ENCODE results near the gene TMEM63C.

TMEM63C gene

DNA sequence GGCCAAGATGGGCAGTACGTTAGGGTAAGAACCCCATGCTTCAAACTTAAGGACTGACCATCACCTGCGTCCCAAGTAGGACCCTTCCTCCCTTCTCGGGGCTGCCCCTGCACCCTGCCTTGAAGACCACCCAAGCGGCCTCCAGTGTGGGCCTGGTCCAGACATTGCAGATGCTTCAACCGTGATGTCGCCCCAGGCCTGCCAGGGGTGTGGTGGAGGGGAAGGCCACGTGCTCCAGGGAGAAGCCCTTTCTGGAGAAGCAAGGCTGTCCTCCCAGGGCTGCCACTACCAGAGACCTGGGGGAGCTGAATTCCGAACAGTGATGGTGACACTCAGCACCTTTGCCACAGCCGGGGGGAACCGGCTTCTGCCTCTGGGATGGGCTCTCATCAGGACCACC, 76.1 kb downstream of the TMEM63C start:
- no peak for DNase-seq

DNA sequence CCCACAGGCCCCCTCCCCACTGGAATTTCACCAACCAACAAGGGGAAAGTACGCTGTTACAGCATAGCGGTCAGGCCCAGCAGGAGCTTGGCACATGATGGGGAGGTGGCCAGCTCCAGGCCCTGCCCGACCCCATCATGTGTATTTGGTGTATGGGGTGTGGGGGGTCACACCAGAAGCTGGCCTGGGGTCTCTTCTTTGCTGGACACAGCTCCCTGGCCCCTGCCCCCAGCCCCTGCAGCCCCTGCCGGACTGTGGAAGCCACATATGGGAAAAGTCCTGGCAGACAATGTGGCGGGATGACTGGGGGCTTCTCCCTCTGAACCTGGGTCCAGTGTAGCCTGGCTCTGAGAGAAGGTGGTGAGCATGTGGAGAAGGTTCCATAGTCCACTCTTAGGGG, 77.0 kb downstream of the TMEM63C start:
- DNase-seq: no peak

DNA sequence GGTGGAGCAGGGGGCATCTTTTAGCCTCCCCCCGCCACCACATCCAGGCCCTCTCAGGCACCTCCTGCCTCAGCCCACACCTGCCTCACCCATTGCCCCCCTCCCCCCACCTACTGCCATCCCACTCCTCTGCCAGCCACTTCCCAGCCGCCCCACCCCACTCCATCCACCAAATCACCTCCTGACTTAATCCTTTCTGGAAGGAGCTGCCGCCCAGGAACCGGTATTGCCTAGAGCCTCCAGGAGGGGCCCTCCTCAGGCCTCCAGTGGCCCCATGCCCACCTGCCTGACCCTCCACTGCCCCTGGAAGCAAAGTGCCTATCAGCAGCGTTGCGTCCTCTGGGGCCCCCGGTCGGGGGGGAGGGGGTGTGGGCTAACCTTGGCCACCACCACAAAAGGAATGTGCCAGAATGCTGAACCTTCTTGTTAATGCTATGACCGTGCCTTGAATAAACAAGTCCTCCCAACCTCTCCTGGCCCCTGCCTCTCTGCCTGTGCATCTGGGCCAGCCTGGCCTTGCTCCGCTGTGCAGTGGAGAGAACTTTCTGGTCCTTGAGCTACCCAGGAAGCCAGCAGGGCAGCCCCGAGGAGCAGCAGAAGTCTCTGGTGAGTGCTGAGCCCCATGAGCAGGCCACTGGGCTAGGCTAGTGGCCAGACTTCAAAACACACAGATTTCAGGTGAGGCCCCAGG, 77.6 kb downstream of the TMEM63C start:
- no peak for DNase-seq

DNA sequence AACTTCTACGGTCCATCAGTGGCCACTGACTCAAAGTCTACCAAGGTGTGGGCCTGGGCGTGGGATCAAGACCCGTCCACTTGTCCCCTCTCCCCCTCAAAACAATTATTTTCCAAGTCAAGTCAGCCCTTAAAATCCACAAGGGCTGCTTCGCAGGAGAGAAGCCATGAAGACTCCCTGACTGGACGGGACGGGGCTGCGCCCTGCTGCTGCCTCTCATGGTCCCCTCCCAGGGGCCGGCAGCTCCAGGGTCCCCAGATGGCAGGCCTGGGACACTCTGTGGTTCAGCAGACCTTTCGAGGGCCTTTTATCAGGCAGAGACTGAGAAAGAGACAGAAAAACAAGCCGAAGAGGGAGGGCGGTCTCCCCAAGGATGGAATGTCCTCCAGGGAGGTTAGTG, 78.6 kb downstream of the TMEM63C start:
- DNase-seq: no peak

DNA sequence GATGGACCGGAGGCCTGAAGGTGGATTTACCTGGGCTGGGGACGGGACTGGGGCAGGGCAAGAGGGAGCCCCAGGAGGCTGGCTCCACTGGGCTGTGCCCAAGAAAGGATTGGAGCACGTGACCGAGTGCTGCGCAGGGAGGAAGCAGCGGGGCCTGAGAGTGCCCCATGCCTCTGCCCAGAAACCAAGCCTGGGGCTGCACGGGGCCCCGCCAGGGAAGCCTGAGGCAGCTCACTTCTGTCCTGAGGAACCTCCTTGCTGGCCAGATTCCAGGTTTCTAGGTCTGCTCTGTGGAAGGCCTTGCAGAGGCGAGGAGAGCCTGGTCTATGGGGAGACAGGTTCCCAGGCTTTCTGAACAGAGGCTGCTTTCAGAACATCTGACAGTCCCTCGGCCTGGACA, 79.0 kb downstream of the TMEM63C start:
- peak; percentile 26 for DNase-seq

DNA sequence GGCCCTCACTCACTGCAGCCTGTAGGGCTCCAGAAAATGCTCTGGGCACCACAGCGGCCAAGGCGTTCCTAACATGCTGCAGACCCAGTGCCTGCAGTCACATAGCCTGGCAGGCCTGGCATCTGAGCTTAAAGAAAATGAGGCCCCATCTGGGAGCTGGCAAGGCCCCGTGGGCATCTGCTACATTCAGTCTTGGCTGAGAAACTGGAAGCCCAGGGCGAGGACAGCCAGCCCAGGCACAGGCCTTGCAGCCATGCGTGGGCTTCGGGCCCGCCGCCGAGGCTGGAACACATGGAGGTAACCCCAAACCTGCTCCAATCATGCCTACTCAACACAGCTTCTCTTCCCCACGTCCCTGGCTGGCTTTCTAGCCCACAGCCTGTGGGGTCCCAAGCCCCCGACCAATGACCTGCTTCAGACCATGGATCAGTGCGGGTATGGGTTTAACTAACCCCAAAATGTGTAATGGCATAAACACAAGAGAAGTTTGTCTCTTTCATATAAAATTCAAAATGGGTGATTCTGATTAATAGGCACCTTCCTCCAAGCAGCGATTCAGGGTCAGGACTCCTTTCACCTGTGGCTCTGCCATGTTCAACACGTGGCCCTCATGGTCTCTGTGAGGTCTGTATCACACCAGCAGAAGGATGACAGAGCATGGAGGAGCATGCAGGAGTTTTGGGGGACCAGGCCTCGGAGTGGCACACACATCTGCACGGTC, 83.0 kb downstream of the TMEM63C start:
- DNase-seq: no peak

DNA sequence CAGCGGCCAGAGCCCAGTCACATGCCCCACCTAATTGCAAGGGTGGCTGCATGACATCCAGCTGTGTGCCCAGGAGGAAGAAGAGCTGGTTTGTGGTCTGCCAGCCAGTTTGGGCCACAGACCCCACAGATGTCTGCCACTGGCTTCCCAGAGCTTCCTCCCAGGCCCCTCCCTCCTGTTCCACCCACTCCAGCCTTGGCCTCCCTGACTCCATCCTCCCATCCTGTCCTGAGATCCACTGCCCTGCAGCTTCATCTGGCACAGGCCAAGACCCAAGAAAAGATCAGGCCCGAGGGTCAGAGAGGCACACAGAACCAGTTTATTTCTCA, 83.6 kb downstream of the TMEM63C start:
- no peak for DNase-seq

DNA sequence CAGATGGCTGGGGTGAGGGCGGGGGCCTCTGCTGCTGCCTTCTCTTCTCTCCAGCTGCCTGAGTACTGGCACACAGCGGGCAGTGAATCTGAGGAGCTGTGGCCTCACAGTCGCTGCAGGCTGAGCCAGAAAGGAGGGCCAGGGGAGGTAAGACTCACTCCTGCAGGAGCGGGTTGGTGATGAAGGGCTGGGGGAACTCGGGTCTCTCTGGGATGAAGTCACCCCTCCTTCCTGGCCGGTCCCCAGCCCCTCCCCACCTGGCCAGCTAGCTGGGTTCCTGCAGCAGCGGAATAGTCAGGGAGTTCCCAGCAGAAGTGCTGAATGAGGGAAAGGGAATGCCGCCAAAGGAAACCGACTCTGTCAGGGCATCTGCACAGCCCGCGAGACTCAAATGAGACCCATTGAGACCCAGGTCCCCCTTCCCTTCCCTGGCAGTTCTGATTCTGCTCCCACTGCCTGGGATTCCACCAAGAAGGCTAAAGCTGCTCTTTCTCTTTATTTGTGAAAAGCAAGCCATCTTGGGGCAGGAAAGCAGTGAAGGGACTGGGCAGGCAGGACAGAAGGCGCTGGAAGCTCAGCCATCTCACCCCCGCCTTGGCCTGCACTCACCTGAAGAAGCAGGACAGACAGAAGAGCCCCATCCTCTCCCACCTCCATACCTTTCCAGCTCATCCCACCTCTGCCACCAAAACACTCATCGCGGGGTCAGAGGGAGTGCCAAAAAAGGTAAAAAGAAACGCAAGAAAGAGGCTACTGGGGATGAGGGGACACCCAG, 84.2 kb downstream of the TMEM63C start:
- DNase-seq: no peak

DNA sequence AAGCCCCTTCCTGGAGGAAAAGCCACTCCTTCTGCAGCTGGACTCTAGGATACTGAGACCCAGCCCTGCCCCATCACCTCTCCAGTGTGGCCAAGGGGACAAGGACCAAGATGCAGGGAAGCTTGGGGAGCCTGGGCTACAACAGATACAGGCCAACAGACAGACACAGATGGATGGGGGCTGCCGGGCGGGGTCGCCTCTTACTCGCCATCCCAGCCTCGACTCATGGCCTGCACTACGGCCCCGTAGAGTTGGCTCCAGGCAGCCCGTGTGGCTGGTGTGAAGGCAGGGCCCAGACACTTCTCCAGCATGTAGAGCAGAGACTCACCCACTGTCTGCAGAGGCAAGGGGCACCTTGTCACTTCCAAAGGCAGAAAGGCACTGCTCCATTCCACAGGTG, 84.7 kb downstream of the TMEM63C start:
- DNase-seq: no peak

DNA sequence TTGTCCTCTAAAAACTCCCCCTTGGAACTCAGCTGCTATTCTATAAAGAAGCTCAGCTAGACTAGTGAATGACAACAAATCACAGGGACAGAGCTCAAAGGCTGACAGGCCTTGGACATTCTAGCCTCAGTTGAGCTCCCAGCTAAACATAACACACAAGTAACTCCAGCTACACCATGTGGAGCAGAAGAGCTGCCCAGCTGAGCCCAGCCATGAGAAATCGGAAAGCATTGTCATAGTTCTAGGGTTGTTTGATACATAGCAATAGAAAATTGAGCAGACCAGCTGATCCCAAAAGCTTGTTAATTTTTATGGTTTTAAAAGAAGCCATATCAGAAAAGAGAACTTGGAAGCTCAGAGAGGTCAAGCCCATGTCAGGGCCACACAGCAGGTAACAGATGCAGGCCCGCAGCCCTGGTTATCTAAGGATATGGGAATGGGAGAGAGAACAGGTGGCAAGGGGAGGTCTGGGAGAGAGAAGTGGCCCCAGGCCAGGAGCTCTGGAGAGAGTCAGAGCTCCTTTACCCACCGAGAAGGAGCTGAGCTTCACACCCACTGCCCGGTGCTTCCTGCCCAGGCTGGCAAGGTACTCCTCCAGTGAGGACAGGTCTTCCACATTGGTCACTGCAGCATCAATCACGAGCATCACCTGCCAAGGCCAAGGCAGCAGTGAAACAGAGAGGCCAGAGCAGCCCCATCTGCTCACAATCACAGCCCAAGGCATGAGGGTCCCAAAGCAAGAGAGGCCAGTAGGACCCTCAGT, 86.5 kb downstream of the TMEM63C start:
- DNase-seq: peak; percentile 45

DNA sequence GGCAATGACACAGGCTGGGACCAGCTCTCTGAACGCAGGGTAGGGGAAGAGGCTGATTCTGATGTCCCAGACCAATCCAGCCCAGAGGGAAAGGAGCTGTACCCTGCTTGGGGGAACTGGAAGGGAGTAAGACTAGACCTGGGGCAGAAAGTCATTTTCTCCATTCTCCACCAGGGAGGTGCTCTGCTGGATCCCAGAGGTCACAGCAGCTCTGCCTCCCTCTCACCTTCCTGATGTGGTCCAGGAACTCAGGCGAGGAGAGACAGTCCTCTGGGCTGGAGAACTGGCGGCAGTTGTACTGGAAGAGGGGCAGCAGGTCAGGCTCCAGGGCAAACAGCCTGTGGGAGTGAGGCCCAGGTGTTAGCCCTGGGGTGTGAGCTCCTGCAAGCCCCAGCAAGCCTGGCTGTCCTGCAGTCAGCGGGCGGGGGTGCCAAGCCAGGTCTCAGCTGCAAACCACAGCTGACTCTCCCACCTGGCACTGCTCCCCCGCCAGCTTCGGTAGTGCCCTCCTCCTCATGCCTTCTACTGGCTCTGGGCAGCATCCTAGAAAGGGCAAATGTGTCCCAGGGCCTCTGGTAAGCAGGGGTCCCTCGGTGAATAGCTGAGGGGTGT, 87.5 kb downstream of the TMEM63C start:
- DNase-seq: peak; percentile 95

DNA sequence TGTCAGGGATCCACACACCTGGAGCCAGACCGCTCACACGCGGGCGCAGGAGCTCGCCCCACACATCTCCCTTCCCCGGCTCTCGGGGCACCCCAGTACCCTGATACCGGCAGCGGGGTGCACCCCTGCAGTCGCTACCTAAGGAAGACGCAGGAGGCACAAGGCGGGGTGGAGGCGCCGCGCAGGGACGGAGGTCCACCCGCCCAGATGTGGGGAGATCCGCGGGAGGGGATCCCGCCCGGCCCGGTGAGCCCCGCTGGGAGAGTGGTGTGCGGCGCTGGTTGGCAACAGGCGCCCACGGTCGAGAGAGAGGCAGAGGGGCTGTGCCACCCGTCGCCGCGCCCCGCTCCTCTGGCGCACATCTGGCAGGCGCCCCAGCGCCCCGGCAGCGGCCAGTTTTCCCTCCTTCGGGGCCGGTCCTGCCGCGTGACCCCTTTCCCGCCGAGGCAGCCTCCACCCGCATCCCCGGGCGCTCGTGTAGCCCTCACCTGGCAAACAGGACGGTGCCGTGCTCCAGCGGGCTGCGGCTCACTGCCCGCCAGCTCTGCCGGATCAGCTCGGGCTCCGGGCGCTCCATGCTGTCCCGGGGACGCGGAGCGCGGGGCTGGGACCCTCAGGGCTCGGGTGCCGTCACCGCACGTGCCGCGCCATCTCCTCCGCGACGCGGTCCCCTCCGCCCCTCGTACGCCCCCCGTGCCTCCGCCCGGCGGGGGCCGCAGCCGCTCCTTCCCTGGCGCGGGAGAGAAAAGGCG, 88.9 kb downstream of the TMEM63C start:
- DNase-seq: peak; percentile 73

DNA sequence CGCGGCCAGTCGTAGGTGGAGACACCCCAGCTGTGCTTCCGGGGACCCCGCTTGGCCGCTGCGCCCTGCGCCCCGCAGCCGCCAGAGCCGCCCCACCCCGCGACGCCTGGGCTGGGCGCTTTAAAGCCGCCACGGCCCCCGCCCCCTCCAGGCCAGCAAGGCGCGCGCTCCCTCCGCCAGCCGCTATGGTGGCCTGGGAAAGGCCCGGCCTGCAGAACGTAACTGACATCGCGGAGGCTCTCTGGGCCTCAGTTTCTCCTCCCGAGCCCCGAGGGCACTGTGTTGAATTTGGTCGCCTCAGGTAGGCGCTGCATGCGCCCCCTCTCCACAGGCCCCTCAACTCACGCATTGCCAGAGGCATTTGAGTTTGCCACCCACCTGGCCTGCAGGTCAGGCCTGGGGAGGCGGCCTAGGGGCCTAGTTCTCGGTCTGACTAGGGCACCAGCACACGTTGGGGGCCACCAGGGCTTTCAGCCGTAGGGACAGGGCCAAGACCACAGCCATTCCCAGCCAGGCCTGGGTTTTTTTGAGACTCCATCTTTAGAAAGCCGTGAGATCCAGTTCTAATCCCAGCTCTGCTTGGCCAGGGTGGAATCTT, 89.6 kb downstream of the TMEM63C start, which contains the start of gene NGB:
TSS of gene NGB (minus strand) at position 94 of the 598 bp plus-strand sequence. CDS start 269 bp downstream, outside the sequence.
- peak; percentile 73 for DNase-seq

DNA sequence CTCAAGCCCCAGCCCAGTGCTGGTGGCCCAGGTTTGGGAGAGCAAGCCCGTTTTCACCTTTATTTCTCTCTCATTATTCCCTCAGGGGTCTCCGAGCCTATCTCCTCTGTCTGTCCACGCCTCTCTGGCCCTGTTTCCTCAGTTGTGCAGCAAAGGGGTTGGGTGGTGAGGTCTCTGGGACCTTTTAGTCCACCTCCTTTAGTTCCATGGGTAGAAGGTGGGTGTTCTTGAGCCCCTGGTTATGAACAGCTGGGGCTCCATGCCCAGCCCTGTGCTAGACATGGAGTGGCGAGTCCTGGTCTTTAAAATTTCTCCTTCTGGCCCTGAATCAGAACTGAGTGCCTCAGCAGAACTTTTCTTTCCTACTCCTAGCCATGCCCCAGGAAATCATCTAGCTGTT, 90.7 kb downstream of the TMEM63C start:
- no peak for DNase-seq

DNA sequence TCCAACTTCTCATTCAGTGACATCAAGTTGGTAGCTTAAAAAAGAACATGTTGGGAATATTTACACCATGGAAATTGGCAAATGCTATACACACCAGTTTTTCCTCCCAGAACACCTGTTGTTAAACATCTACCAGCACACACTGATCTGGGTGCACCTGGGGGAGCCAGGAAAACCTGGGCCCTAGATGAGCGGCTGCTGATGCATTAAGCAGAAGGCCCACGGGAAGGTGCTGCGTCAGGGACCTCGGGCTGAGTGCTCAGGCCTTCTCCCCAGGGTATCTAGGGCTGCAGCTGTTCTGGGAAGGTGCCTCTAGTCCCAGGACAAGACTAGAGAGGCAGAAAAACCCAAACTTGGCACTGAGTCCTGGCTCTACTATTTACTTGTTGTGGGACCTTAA, 92.2 kb downstream of the TMEM63C start:
- DNase-seq: no peak

DNA sequence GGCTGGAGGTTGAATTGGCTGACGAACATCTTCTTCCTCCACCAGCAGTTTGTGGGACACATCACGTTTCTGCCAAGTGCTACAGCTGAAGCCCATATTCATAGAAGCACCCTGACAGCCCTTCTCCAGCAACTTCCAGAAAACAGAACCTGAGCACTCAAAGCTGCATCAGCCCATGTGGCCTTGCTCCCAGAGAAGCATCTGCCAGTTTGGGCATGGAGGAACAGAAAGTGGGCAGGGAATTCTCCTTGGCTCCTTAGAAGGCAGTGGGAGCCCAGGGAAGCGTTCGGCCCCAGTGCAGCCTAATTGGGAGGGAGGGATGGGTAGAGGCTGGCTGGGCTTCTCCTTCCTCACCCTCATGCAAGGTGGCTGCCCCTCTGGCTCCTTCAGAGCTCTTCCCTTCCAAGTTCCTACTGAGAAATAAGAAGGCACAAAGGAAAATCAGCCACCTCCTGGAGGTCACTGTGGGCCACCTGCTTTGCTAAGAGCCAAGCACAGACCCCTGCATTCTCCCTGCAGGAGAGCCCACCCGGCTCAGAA, 93.5 kb downstream of the TMEM63C start:
- DNase-seq: no peak

DNA sequence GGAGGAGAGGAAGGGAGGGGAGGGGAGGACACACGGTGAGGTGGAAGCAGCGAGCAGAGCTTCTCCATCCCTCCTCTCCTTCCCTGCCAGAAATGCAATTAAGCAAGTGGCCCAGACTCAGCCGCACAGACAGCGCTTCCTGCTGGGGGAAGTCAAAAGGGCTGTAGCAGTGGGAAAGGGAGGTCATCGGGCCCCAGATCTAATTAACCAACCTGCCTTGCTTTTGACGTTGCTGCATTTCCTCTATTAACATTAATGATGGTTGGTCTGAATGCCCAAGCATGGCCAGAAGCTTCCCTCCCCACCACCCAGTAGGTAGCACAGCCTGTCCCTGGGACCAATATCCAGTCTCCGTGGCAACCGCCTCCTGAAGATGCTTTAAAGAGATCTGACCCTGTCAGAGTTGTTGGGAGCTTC, 94.0 kb downstream of the TMEM63C start:
- peak; percentile 22 for DNase-seq

DNA sequence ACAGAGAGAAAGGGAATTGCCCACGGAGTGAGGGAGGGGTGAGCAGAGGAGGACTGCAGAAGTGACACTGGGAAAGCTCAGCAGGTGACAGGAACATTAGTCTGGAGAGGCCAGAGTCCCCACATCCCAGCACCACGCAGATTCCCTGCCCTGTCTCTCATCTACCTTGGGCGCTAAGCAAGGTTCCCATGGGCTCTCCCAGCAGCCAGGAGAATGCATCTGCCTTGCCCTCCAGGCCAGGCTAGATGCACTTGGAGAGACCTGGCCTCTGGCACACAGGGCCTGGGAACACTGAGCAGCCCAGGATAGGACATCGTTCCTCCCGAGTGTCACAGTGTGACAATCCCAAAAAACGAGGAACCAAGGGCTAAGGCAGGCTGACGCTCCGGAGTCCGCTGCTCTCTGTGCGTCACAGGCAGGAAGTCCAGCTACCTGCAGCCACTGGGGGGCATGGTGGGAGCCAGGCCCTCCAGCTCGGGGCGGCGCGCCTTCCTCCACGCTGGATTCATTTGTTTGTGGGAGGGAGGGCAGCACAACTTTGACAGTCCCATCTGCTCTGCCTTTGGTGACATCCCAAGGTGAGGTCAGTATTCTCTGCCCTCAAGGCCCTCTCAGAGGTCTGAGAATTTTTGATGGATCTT, 94.8 kb downstream of the TMEM63C start:
- DNase-seq: no peak

DNA sequence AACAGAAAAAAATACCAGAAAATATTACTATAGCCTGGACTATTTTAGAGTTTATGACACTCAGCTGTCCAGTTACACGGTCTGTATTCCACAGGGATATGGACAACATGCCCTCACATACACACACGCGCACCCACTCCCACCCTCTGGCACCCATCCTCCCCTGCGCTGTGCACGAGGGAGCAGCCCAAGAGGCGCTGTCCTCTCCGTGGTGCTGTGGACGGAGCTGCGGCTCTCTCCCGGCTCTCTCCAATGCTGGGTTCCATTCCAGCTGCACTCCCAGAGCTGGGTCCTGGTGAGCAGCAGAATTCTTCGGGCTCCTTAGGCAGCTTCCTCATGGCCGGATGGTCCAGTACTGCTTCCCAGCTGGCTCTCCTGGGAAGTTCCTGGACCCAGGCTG, 95.4 kb downstream of the TMEM63C start:
- no peak for DNase-seq

DNA sequence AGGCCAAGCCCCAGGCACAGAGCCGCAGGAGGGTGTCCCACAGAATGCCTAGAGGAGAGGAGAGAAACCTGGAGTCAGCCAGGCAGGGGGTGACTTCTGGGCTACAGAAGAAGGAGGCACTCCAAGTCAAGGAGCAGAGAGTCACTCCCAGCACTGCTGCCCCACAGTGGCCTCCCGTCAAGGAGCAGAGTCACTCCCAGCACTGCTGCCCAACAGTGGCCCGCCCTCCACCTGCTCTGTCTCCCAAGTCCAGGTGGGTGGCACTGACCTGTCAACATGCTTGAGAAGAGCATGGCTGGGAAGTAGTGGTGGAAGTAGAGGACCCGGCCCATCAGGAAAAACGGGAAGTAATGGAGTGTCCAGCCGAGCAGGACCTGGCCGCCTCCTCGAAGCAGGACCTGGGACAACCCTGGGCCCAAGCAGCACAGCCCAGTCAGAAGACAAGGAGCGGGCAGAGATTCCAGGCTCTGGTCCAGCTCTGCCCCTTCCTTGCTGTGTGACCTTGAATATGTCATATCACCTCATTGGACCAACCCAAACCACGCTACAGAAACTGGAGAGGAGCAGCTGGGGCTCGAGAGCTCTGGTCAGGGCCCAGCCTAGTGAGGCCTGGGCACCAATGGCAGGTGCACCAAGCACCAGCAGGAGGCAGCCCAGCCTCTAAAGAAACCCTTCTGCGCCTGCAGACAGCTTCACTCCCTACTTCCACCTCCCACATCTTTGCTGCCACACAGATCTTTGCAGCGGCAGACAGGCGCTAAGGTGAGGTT, 97.0 kb downstream of the TMEM63C start:
- DNase-seq: no peak
